ENCODE data around the gene FYN. TPM values are rescaled to one million over a fixed set of nuclear protein-coding genes. Genes with fewer than 3 reads are reported as not detected.

Gene FYN
- total and polyA plus RNA-seq, 2 of the 8 experiments (the other 6 are each of a cell fraction or from before 2014, with no cell fraction given), result 46.8 to 97.2 TPM

DNA sequence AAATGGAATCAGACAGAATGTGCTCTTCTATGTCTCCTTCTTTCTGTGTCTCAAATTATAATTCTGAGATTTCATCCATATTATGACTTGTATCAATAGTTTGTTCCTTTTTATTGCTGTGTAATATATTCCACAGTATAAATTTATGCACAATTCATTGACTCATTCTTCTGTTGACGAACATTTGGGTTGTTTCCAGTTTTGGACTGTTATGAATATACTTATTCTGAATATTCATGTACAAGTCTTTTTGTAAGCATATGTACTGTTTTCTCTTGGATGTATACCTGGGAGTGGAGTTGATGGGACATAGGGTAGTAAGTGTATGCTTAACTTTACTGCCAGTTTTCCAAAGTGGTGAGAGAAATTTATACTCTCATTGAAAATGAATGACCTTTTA, 239.4 kb downstream of the FYN start:
- POLR2A ChIA-PET (ENCODE audit: partially characterized antibody), result no interaction called here
- WGBS, 2 experiments (ENCODE audit: extremely low coverage in 1 of 2, insufficient coverage in 1 of 2, insufficient read length in 1 of 2, insufficient replicate concordance in 2 of 2, low coverage in 1 of 2, low lambda C conversion rate in 2 of 2, missing lambda C conversion rate in 1 of 2), result 88% methylated on average over 1 of the region's 1 CpG; no CpG with 5 or more reads in 1 of the 2 experiments
- no peak for FAIRE-seq
- TF ChIP-seq KDM1A (IDR thresholded peaks at IDR 0.05; ENCODE audit: borderline replicate concordance, low read length) (no peak), ATF3 (IDR thresholded peaks at IDR 0.05; ENCODE audit: insufficient read depth, low read depth, low read length) (no peak), CHD2 (IDR thresholded peaks at IDR 0.05; ENCODE audit: low read length) (no peak), KDM4A (IDR thresholded peaks at IDR 0.05; ENCODE audit: low read depth, low read length, severe bottlenecking) (no peak), TAF7 (optimal IDR thresholded peaks at IDR 0.05; ENCODE audit: borderline replicate concordance, low read depth, low read length) (no peak), HDAC6 (IDR thresholded peaks at IDR 0.05; ENCODE audit: low read depth, low read length) (no peak), EGR1 (IDR thresholded peaks at IDR 0.05; ENCODE audit: borderline replicate concordance, low read depth, low read length) (no peak), TBP (IDR thresholded peaks at IDR 0.05; ENCODE audit: low read depth, low read length) (no peak), SP4 (IDR thresholded peaks at IDR 0.05; ENCODE audit: low read length) (no peak)
- TF ChIP-seq, protein P1, sequence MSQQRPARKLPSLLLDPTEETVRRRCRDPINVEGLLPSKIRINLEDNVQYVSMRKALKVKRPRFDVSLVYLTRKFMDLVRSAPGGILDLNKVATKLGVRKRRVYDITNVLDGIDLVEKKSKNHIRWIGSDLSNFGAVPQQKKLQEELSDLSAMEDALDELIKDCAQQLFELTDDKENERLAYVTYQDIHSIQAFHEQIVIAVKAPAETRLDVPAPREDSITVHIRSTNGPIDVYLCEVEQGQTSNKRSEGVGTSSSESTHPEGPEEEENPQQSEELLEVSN (IDR thresholded peaks at IDR 0.05), result no peak
- TF ChIP-seq, protein P2, sequence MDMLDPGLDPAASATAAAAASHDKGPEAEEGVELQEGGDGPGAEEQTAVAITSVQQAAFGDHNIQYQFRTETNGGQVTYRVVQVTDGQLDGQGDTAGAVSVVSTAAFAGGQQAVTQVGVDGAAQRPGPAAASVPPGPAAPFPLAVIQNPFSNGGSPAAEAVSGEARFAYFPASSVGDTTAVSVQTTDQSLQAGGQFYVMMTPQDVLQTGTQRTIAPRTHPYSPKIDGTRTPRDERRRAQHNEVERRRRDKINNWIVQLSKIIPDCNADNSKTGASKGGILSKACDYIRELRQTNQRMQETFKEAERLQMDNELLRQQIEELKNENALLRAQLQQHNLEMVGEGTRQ (IDR thresholded peaks at IDR 0.05; ENCODE audit: low read length), result no peak

More for the DNA sequence above, 239.4 kb downstream of the FYN start:
- Histone ChIP-seq H3K23ac (ENCODE audit: insufficient read length) (no peak overlapping the region), H3K36me3 (ENCODE audit: control insufficient read depth in 2 of 4, insufficient read depth in 4 of 4, low read length in 3 of 4) (no peaks in the 10 kb centered on the region), H4K8ac (ENCODE audit: extremely low read depth, insufficient read depth, low read length) (no peak overlapping the region), H3K79me2 (ENCODE audit: control insufficient read depth in 1 of 2, insufficient read depth in 2 of 2, low read length in 2 of 2) (no peaks in the 10 kb centered on the region), H3K9ac (replicated peaks in 1 of 4; ENCODE audit: extremely low read depth in 1 of 4, low read depth in 3 of 4, low read length in 3 of 4) (no peak overlapping the region), H2BK15ac (ENCODE audit: low read length) (no peak overlapping the region), H2BK12ac (ENCODE audit: low read depth, low read length) (no peak overlapping the region), H3K4me1 (replicated peaks in 1 of 4; ENCODE audit: control insufficient read depth in 3 of 4, insufficient read depth in 4 of 4, low read length in 3 of 4) (peaks cover 7 to 17% (median 11%) of the 10 kb centered on the region in 4 experiments; a peak in 5 of 7 replicates), H4K20me1 (replicated peaks in 1 of 2; ENCODE audit: control insufficient read depth in 1 of 2, insufficient read depth in 2 of 2, low read length in 2 of 2) (no peaks in the 10 kb centered on the region), H3K14ac (ENCODE audit: insufficient read length) (no peak overlapping the region), H3K27ac (ENCODE audit: low read depth, low read length) (no peak overlapping the region), H3K23me2 (ENCODE audit: low read depth, low read length) (peaks cover 2% of the 10 kb centered on the region; the same call in 1 of the 2 replicates), H3K18ac (ENCODE audit: extremely low read depth, low read length) (no peak overlapping the region), H3K27me3 (replicated peaks in 1 of 4; ENCODE audit: control insufficient read depth in 3 of 4, extremely low read depth in 1 of 4, insufficient read depth in 3 of 4, low read length in 3 of 4) (no peaks in the 10 kb centered on the region), H3K4me3 (ENCODE audit: extremely low read depth in 1 of 4, insufficient read depth in 2 of 4, low read depth in 3 of 4, low read length in 4 of 4) (no peak overlapping the region), H4K5ac (ENCODE audit: insufficient read length, low read depth, low read length) (no peak overlapping the region), H2BK20ac (ENCODE audit: low read length) (no peak overlapping the region), H3K4ac (replicated peaks; ENCODE audit: insufficient read length, low read depth, low read length) (no peak overlapping the region), H3K4me2 (ENCODE audit: insufficient read depth in 1 of 2, low read depth in 2 of 2, low read length in 2 of 2) (no peak overlapping the region), H2BK120ac (replicated peaks; ENCODE audit: low read depth, low read length) (no peak overlapping the region), H2AFZ (ENCODE audit: low read length) (no peak overlapping the region), H4K91ac (replicated peaks; ENCODE audit: insufficient read length, low read length) (no peak overlapping the region), H3K79me1 (ENCODE audit: low read depth, low read length) (no peaks in the 10 kb centered on the region), H3K9me3 (ENCODE audit: insufficient read depth in 2 of 2, low read depth in 1 of 2, low read length in 1 of 2) (no peaks in the 10 kb centered on the region), H2AK5ac (ENCODE audit: low read depth, low read length) (no peak overlapping the region), H3K56ac (replicated peaks; ENCODE audit: insufficient read length, low read depth, low read length) (no peak overlapping the region), H2BK5ac (ENCODE audit: low read depth, low read length) (no peak overlapping the region)
- CTCF ChIA-PET (ENCODE audit: partially characterized antibody), result interaction anchor here (0.8 to 1.5 kb wide), 3 partner anchors 9 to 383 kb away, joined by 3 read pairs; no protein-coding TSS in a partner anchor
- DNase-seq (ENCODE audit: low read depth in 1 of 2, low spot score in 2 of 2), result no peak
